ENCODE data around the gene PHF10.

Gene PHF10

GRCh38 chr6:169671563-169671962, 52.7 kb downstream of the PHF10 start:
- Histone ChIP-seq H3K23ac (ENCODE audit: low read depth, low read length, poor library complexity) (peak overlapping the region; percentile 34), H3K18ac (ENCODE audit: low read length) (no peak overlapping the region), H3K4me2 (ENCODE audit: insufficient read depth, low read length, poor library complexity, severe bottlenecking) (no peak overlapping the region), H2BK15ac (ENCODE audit: low read length) (no peak overlapping the region), H3K27ac (replicated peaks; ENCODE audit: low read length) (no peak overlapping the region), H3K14ac (ENCODE audit: low read length) (no peak overlapping the region), H3K4ac (ENCODE audit: low read length) (no peak overlapping the region), H2BK12ac (ENCODE audit: low read length) (no peak overlapping the region), H2AFZ (ENCODE audit: low read length) (no peak overlapping the region), H3K4me1 (ENCODE audit: control insufficient read depth in 2 of 2, insufficient read depth in 1 of 2, low read depth in 1 of 2, low read length in 2 of 2) (peaks cover 1 to 18% of the 10 kb centered on the region in 2 donors), H2BK120ac (ENCODE audit: low read depth, low read length) (no peak overlapping the region), H2AK5ac (ENCODE audit: low read depth, low read length) (no peak overlapping the region), H4K8ac (ENCODE audit: low read depth, low read length) (no peak overlapping the region), H2BK5ac (ENCODE audit: low read length) (no peak overlapping the region), H3K9ac (ENCODE audit: low read depth, low read length, poor library complexity) (no peak overlapping the region), H3K36me3 (replicated peaks in 1 of 2; ENCODE audit: control insufficient read depth in 2 of 2, insufficient read depth in 2 of 2, low read length in 2 of 2) (peaks cover 25 to 79% of the 10 kb centered on the region in 2 donors), H3K9me3 (replicated peaks in 1 of 2; ENCODE audit: control insufficient read depth in 2 of 2, insufficient read depth in 1 of 2, low read depth in 1 of 2, low read length in 2 of 2) (no peaks in the 10 kb centered on the region), H3K27me3 (ENCODE audit: control insufficient read depth in 3 of 3, insufficient read depth in 3 of 3, low read depth in 1 of 3, low read length in 3 of 3) (no peaks in the 10 kb centered on the region), H3K79me1 (ENCODE audit: low read depth, low read length) (peaks cover 3% of the 10 kb centered on the region), H3K4me3 (ENCODE audit: low read length in 2 of 2) (no peak overlapping the region), H4K91ac (ENCODE audit: low read depth, low read length, poor library complexity) (no peak overlapping the region)
- no peak for DNase-seq (ENCODE audit: low spot score)
- WGBS, 2 donors (ENCODE audit: extremely low coverage in 2 of 2, insufficient read length in 2 of 2, insufficient replicate concordance in 1 of 2): no CpG with 5 or more reads among the region's 5 CpGs

GRCh38 chr6:169669889-169670288, 54.4 kb downstream of the PHF10 start:
- H2BK12ac ChIP-seq (ENCODE audit: low read length): no peak overlapping the region
- no peaks in the 10 kb centered on the region for H3K9me3 ChIP-seq (replicated peaks in 1 of 2; ENCODE audit: control insufficient read depth in 2 of 2, insufficient read depth in 1 of 2, low read depth in 1 of 2, low read length in 2 of 2)
- no peak overlapping the region for H3K18ac ChIP-seq (ENCODE audit: low read length)
- peaks cover 6% of the 10 kb centered on the region for H3K79me1 ChIP-seq (ENCODE audit: low read depth, low read length)
- no peak overlapping the region for H3K27ac ChIP-seq (replicated peaks; ENCODE audit: low read length)
- H3K4me3 ChIP-seq (ENCODE audit: low read length in 2 of 2): no peak overlapping the region
- H2AK5ac ChIP-seq (ENCODE audit: low read depth, low read length): no peak overlapping the region
- no peak overlapping the region for H3K23ac ChIP-seq (ENCODE audit: low read depth, low read length, poor library complexity)
- no peak overlapping the region for H3K4me2 ChIP-seq (ENCODE audit: insufficient read depth, low read length, poor library complexity, severe bottlenecking)
- WGBS, 2 donors (ENCODE audit: extremely low coverage in 2 of 2, insufficient read length in 2 of 2, insufficient replicate concordance in 1 of 2): no CpG with 5 or more reads among the region's 7 CpGs
- no peak overlapping the region for H2BK120ac ChIP-seq (ENCODE audit: low read depth, low read length)
- no peak overlapping the region for H2BK5ac ChIP-seq (ENCODE audit: low read length)
- no peak overlapping the region for H3K9ac ChIP-seq (ENCODE audit: low read depth, low read length, poor library complexity)
- no peak overlapping the region for H2AFZ ChIP-seq (ENCODE audit: low read length)
- H4K8ac ChIP-seq (ENCODE audit: low read depth, low read length): no peak overlapping the region
- H3K14ac ChIP-seq (ENCODE audit: low read length): no peak overlapping the region
- H4K91ac ChIP-seq (ENCODE audit: low read depth, low read length, poor library complexity): no peak overlapping the region
- H3K27me3 ChIP-seq (ENCODE audit: control insufficient read depth in 3 of 3, insufficient read depth in 3 of 3, low read depth in 1 of 3, low read length in 3 of 3): no peaks in the 10 kb centered on the region
- H3K36me3 ChIP-seq (replicated peaks in 1 of 2; ENCODE audit: control insufficient read depth in 2 of 2, insufficient read depth in 2 of 2, low read length in 2 of 2): peaks cover 29 to 84% of the 10 kb centered on the region in 2 donors
- peaks cover 0 to 18% of the 10 kb centered on the region in 2 donors for H3K4me1 ChIP-seq (ENCODE audit: control insufficient read depth in 2 of 2, insufficient read depth in 1 of 2, low read depth in 1 of 2, low read length in 2 of 2)
- no peak for DNase-seq (ENCODE audit: low spot score)
- H3K4ac ChIP-seq (ENCODE audit: low read length): no peak overlapping the region
- H2BK15ac ChIP-seq (ENCODE audit: low read length): no peak overlapping the region

GRCh38 chr6:169669147-169669546, 55.2 kb downstream of the PHF10 start:
- no peak overlapping the region for H2BK15ac ChIP-seq (ENCODE audit: low read length)
- no CpG with 5 or more reads among the region's 6 CpGs for WGBS, 2 donors (ENCODE audit: extremely low coverage in 2 of 2, insufficient read length in 2 of 2, insufficient replicate concordance in 1 of 2)
- no peak overlapping the region for H2BK12ac ChIP-seq (ENCODE audit: low read length)
- H2BK120ac ChIP-seq (ENCODE audit: low read depth, low read length): no peak overlapping the region
- no peak overlapping the region for H3K4me3 ChIP-seq (ENCODE audit: low read length in 2 of 2)
- no peak for DNase-seq (ENCODE audit: low spot score)
- no peaks in the 10 kb centered on the region for H3K27me3 ChIP-seq (ENCODE audit: control insufficient read depth in 3 of 3, insufficient read depth in 3 of 3, low read depth in 1 of 3, low read length in 3 of 3)
- peaks cover 0 to 18% of the 10 kb centered on the region in 2 donors for H3K4me1 ChIP-seq (ENCODE audit: control insufficient read depth in 2 of 2, insufficient read depth in 1 of 2, low read depth in 1 of 2, low read length in 2 of 2)
- no peak overlapping the region for H4K91ac ChIP-seq (ENCODE audit: low read depth, low read length, poor library complexity)
- no peak overlapping the region for H3K23ac ChIP-seq (ENCODE audit: low read depth, low read length, poor library complexity)
- H3K18ac ChIP-seq (ENCODE audit: low read length): no peak overlapping the region
- no peak overlapping the region for H3K9ac ChIP-seq (ENCODE audit: low read depth, low read length, poor library complexity)
- H4K8ac ChIP-seq (ENCODE audit: low read depth, low read length): no peak overlapping the region
- H3K79me1 ChIP-seq (ENCODE audit: low read depth, low read length): peaks cover 8% of the 10 kb centered on the region
- H2AK5ac ChIP-seq (ENCODE audit: low read depth, low read length): no peak overlapping the region
- no peak overlapping the region for H3K4ac ChIP-seq (ENCODE audit: low read length)
- H3K27ac ChIP-seq (replicated peaks; ENCODE audit: low read length): no peak overlapping the region
- H3K14ac ChIP-seq (ENCODE audit: low read length): no peak overlapping the region
- no peak overlapping the region for H2AFZ ChIP-seq (ENCODE audit: low read length)
- H3K9me3 ChIP-seq (replicated peaks in 1 of 2; ENCODE audit: control insufficient read depth in 2 of 2, insufficient read depth in 1 of 2, low read depth in 1 of 2, low read length in 2 of 2): no peaks in the 10 kb centered on the region
- H3K36me3 ChIP-seq (replicated peaks in 1 of 2; ENCODE audit: control insufficient read depth in 2 of 2, insufficient read depth in 2 of 2, low read length in 2 of 2): peaks cover 32 to 84% of the 10 kb centered on the region in 2 donors
- no peak overlapping the region for H3K4me2 ChIP-seq (ENCODE audit: insufficient read depth, low read length, poor library complexity, severe bottlenecking)
- no peak overlapping the region for H2BK5ac ChIP-seq (ENCODE audit: low read length)

DNA sequence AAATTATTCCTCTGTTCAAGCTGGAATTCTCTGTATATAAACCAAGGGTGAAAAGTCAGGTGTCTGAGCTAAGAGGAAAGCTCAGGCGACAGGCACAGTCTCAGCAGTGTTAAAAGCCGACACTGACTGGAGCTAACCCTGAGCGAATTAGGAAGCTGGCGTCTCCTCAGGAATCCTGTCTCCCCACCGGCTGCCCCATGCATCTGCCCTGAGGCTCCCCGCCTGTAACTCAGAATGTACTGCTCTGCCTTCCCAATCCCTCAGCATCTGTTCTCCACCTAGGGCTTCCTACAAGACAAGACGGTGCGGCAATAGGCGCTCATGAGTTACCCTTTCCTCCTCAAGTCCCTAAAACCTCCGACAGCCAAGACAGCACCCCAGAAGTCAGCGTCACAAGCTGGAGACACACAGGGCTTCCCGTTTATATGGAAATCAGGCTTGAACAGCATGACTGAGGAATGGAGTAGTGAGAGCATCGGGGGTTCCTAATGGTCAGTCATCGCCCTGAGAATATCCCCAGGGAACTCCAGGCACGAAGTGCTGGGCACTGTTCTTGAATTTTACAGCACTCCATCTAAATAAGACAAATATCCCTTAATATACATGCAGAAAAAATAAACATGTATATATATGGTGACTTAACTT, 56.0 kb downstream of the PHF10 start:
- Histone ChIP-seq H2BK12ac (ENCODE audit: low read length) (no peak overlapping the region), H3K36me3 (replicated peaks in 1 of 2; ENCODE audit: control insufficient read depth in 2 of 2, insufficient read depth in 2 of 2, low read length in 2 of 2) (peaks cover 40 to 92% of the 10 kb centered on the region in 2 donors), H3K9ac (ENCODE audit: low read depth, low read length, poor library complexity) (no peak overlapping the region)

More for the DNA sequence above, 56.0 kb downstream of the PHF10 start:
- no peak overlapping the region for H2AFZ ChIP-seq (ENCODE audit: low read length)
- peaks cover 0 to 4% of the 10 kb centered on the region in 2 donors for H3K9me3 ChIP-seq (replicated peaks in 1 of 2; ENCODE audit: control insufficient read depth in 2 of 2, insufficient read depth in 1 of 2, low read depth in 1 of 2, low read length in 2 of 2)
- H2BK15ac ChIP-seq (ENCODE audit: low read length): no peak overlapping the region
- H4K91ac ChIP-seq (ENCODE audit: low read depth, low read length, poor library complexity): no peak overlapping the region
- peaks cover 10% of the 10 kb centered on the region for H3K79me1 ChIP-seq (ENCODE audit: low read depth, low read length)
- no peak overlapping the region for H3K4me3 ChIP-seq (ENCODE audit: low read length in 2 of 2)
- H3K14ac ChIP-seq (ENCODE audit: low read length): no peak overlapping the region
- H3K23ac ChIP-seq (ENCODE audit: low read depth, low read length, poor library complexity): no peak overlapping the region
- H3K18ac ChIP-seq (ENCODE audit: low read length): no peak overlapping the region
- H2BK5ac ChIP-seq (ENCODE audit: low read length): no peak overlapping the region
- H3K27me3 ChIP-seq (ENCODE audit: control insufficient read depth in 3 of 3, insufficient read depth in 3 of 3, low read depth in 1 of 3, low read length in 3 of 3): no peaks in the 10 kb centered on the region
- H2AK5ac ChIP-seq (ENCODE audit: low read depth, low read length): no peak overlapping the region
- peaks cover 0 to 18% of the 10 kb centered on the region in 2 donors for H3K4me1 ChIP-seq (ENCODE audit: control insufficient read depth in 2 of 2, insufficient read depth in 1 of 2, low read depth in 1 of 2, low read length in 2 of 2)
- no peak overlapping the region for H4K8ac ChIP-seq (ENCODE audit: low read depth, low read length)
- DNase-seq (ENCODE audit: low spot score): no peak
- WGBS, 2 donors (ENCODE audit: extremely low coverage in 2 of 2, insufficient read length in 2 of 2, insufficient replicate concordance in 1 of 2): no CpG with 5 or more reads among the region's 15 CpGs
- no peak overlapping the region for H2BK120ac ChIP-seq (ENCODE audit: low read depth, low read length)
- H3K27ac ChIP-seq (replicated peaks; ENCODE audit: low read length): no peak overlapping the region
- H3K4ac ChIP-seq (ENCODE audit: low read length): no peak overlapping the region
- H3K4me2 ChIP-seq (ENCODE audit: insufficient read depth, low read length, poor library complexity, severe bottlenecking): no peak overlapping the region
